HEK293 (cell line): ENCODE data around the gene PIGH.

Source experiments
- CTCF ChIA-PET: fragments of 350-600 bp; formaldehyde crosslinking; extraction: SDS; loops from one replicate; lab custom pipeline; 2021; ENCODE audit warnings: antibody characterized with exemption; lab: Yijun Ruan, JAX
- POLR2A ChIA-PET: fragments of 300-600 bp; formaldehyde crosslinking; extraction: SDS; loops from one replicate; lab custom pipeline; 2020; ENCODE audit warnings: antibody characterized with exemption, inconsistent platforms; lab: Yijun Ruan, JAX
- H3K27ac ChIP-seq: fragments of 200-500 bp; sonication (Bioruptor generic); 2 replicates; pipeline ENCODE4 v1.5.1; 2014; ENCODE audit warnings: low read depth, low read length, control low read depth, inconsistent platforms; ENCODE audit errors: extremely low read depth
- H3K36me3 ChIP-seq, 2 experiments: fragments of 200-500 bp in 1 of 2; sonication (Bioruptor generic) in 1 of 2; 1 replicate in 1 of 2; 2 replicates in 1 of 2; pipeline ENCODE4 v1.5.1; 2014 to 2017; ENCODE audit warnings: inconsistent platforms in 2 of 2, low read length in 2 of 2; ENCODE audit not compliant: control insufficient read depth in 2 of 2, insufficient read depth in 1 of 2
- H3K4me1 ChIP-seq: fragments of 200-500 bp; sonication (Bioruptor generic); 2 replicates; pipeline ENCODE4 v1.5.1; 2014; ENCODE audit warnings: mild to moderate bottlenecking, low read length, inconsistent platforms; ENCODE audit not compliant: control insufficient read depth, insufficient read depth
- H3K4me3 ChIP-seq: 2 replicates; pipeline ENCODE4 v1.5.1; 2011; ENCODE audit warnings: low read depth, mild to moderate bottlenecking, control low read depth, low read length, moderate library complexity
- H3K9me3 ChIP-seq: fragments of 200-500 bp; sonication (Bioruptor generic); 2 replicates; pipeline ENCODE4 v1.5.1; 2014; ENCODE audit warnings: low read depth, low read length, inconsistent platforms; ENCODE audit not compliant: control insufficient read depth, insufficient read depth
- AEBP2 ChIP-seq: fragments of 450-650 bp; formaldehyde crosslinking; IDR thresholded peaks from 2 replicates; pipeline ENCODE4 v1.5.1; 2016; ENCODE audit warnings: missing biosample characterization, missing genetic modification characterization, borderline replicate concordance
- BCL11B ChIP-seq: fragments of 450-650 bp; formaldehyde crosslinking; IDR thresholded peaks from 2 replicates; pipeline ENCODE4 v1.5.1; 2016; ENCODE audit warnings: low read depth, missing biosample characterization, missing genetic modification characterization
- IKZF3 ChIP-seq: fragments of 450-650 bp; IDR thresholded peaks from 2 replicates; pipeline ENCODE4 v1.5.0; 2018; ENCODE audit warnings: missing biosample characterization, mild to moderate bottlenecking, missing genetic modification characterization, moderate library complexity
- PRDM1 ChIP-seq: fragments of 450-650 bp; formaldehyde crosslinking; IDR thresholded peaks from 2 replicates; pipeline ENCODE4; 2016; ENCODE audit warnings: missing biosample characterization, missing genetic modification characterization
- TSHZ1 ChIP-seq: fragments of 450-650 bp; formaldehyde crosslinking; IDR thresholded peaks from 2 replicates; pipeline ENCODE4 v1.5.1; 2016; ENCODE audit warnings: missing biosample characterization, missing genetic modification characterization, borderline replicate concordance
- YY2 ChIP-seq: fragments of 450-650 bp; formaldehyde crosslinking; IDR thresholded peaks from 2 replicates; pipeline ENCODE4 v1.5.1; 2016; ENCODE audit warnings: missing biosample characterization, missing genetic modification characterization
- ZBTB10 ChIP-seq: fragments of 450-650 bp; formaldehyde crosslinking; IDR thresholded peaks from 2 replicates; pipeline ENCODE4 v1.5.1; 2016; ENCODE audit warnings: missing biosample characterization, missing genetic modification characterization
- ZFP69B ChIP-seq: fragments of 450-650 bp; formaldehyde crosslinking; IDR thresholded peaks from 2 replicates; pipeline ENCODE4 v1.5.1; 2016; ENCODE audit warnings: missing biosample characterization, missing genetic modification characterization
- ZNF2 ChIP-seq: fragments of 450-650 bp; formaldehyde crosslinking; IDR thresholded peaks from 2 replicates; pipeline ENCODE4 v1.5.1; 2016; ENCODE audit warnings: missing biosample characterization, missing genetic modification characterization
- ZNF311 ChIP-seq: fragments of 450-650 bp; formaldehyde crosslinking; IDR thresholded peaks from 2 replicates; pipeline ENCODE4 v1.5.1; 2017; ENCODE audit warnings: missing biosample characterization, missing genetic modification characterization, borderline replicate concordance
- ZNF350 ChIP-seq: fragments of 450-650 bp; formaldehyde crosslinking; IDR thresholded peaks from 2 replicates; pipeline ENCODE4 v1.5.0; 2017; ENCODE audit warnings: missing biosample characterization, mild to moderate bottlenecking, missing genetic modification characterization
- ZNF362 ChIP-seq: fragments of 450-650 bp; formaldehyde crosslinking; IDR thresholded peaks from 2 replicates; pipeline ENCODE4 v1.5.1; 2016; ENCODE audit warnings: missing biosample characterization, missing genetic modification characterization
- ZNF404 ChIP-seq: fragments of 450-650 bp; formaldehyde crosslinking; IDR thresholded peaks from 2 replicates; pipeline ENCODE4 v1.5.1; 2017; ENCODE audit warnings: missing biosample characterization, missing genetic modification characterization
- ZNF473 ChIP-seq: fragments of 450-650 bp; formaldehyde crosslinking; IDR thresholded peaks from 2 replicates; pipeline ENCODE4 v1.5.1; 2017; ENCODE audit warnings: missing biosample characterization, missing genetic modification characterization
- ZNF518A ChIP-seq: fragments of 450-650 bp; formaldehyde crosslinking; conservative IDR thresholded peaks from 2 replicates; pipeline ENCODE4 v1.5.1; 2016; ENCODE audit warnings: low read depth, missing biosample characterization, missing genetic modification characterization
- ZNF521 ChIP-seq: fragments of 450-650 bp; formaldehyde crosslinking; IDR thresholded peaks from 2 replicates; pipeline ENCODE4 v1.5.1; 2017; ENCODE audit warnings: missing biosample characterization, mild to moderate bottlenecking, missing genetic modification characterization
- ZNF544 ChIP-seq: fragments of 450-650 bp; formaldehyde crosslinking; IDR thresholded peaks from 2 replicates; pipeline ENCODE4 v1.5.0; 2017; ENCODE audit warnings: missing biosample characterization, missing genetic modification characterization
- ZNF585B ChIP-seq: fragments of 450-650 bp; formaldehyde crosslinking; IDR thresholded peaks from 2 replicates; pipeline ENCODE4 v1.5.1; 2016; ENCODE audit warnings: missing biosample characterization, missing genetic modification characterization
- ZNF658 ChIP-seq: fragments of 450-650 bp; formaldehyde crosslinking; IDR thresholded peaks from 2 replicates; pipeline ENCODE4; 2016; ENCODE audit warnings: missing biosample characterization, missing genetic modification characterization
- ZNF768 ChIP-seq: fragments of 450-650 bp; formaldehyde crosslinking; IDR thresholded peaks from 2 replicates; pipeline ENCODE4 v1.5.1; 2018; ENCODE audit warnings: missing biosample characterization, mild to moderate bottlenecking, missing genetic modification characterization
- ZSCAN18 ChIP-seq: fragments of 450-650 bp; formaldehyde crosslinking; IDR thresholded peaks from 2 replicates; pipeline ENCODE4 v1.5.1; 2016; ENCODE audit warnings: missing biosample characterization, missing genetic modification characterization
- ZSCAN30 ChIP-seq: fragments of 450-650 bp; IDR thresholded peaks from 2 replicates; pipeline ENCODE4 v1.5.1; 2018; ENCODE audit warnings: missing biosample characterization, mild to moderate bottlenecking, missing genetic modification characterization, moderate library complexity

PIGH gene

GRCh38 chr14:67579636-67580035 is 20.4 kb downstream of the PIGH start (continued):
- TF ChIP-seq TSHZ1 (tag by site-specific recombination) (no peak), ZNF521 (no peak), ZNF544 (tag by site-specific recombination) (no peak)

- Histone ChIP-seq H3K36me3 (peaks cover 0 to 86% of the 10 kb centered on the region in 2 experiments; a peak in 2 of 3 replicates), H3K4me3 (no peak overlapping the region), H3K4me1 (no peaks in the 10 kb centered on the region), H3K9me3 (no peaks in the 10 kb centered on the region), H3K27ac (no peak overlapping the region)
- CTCF ChIA-PET = interaction anchor here (0.6 to 8.8 kb wide), 9 partner anchors 8 to 491 kb away, joined by 3 to 57 read pairs (median 4); no protein-coding TSS in a partner anchor
- POLR2A ChIA-PET = no interaction called here
- TF ChIP-seq ZNF473 (tag by site-specific recombination) (no peak), ZSCAN18 (tag by site-specific recombination) (no peak), ZSCAN30 (no peak), PRDM1 (no peak), IKZF3 (tag by site-specific recombination) (no peak), ZNF658 (tag by site-specific recombination) (no peak), ZNF350 (no peak), ZFP69B (tag by site-specific recombination) (no peak), AEBP2 (tag by site-specific recombination) (no peak), ZNF585B (tag by site-specific recombination) (no peak), ZBTB10 (tag by site-specific recombination) (no peak), ZNF2 (tag by site-specific recombination) (no peak), ZNF404 (tag by site-specific recombination) (no peak), ZNF768 (tag by site-specific recombination) (no peak), ZNF362 (no peak), YY2 (tag by site-specific recombination) (no peak), BCL11B (tag by site-specific recombination) (no peak), ZNF311 (tag by site-specific recombination) (no peak), ZNF518A (no peak)
Observed at GRCh38 chr14:67579040-67579439, 21.0 kb downstream of the PIGH start.
